ENCODE measurements around the gene TAF6.

GRCh38 chr7:100163871-100164270, 44.7 kb upstream of the TAF6 start:
- TF ChIP-seq CTCF (IDR thresholded peaks at IDR 0.05) (no peak), POLR2A (IDR thresholded peaks at IDR 0.05) (no peak)
